ENCODE results near the gene NTN3. TPM values are rescaled to one million over a fixed set of nuclear protein-coding genes. Genes with fewer than 3 reads are reported as not detected.
A peak's percentile ranks its signal among the peaks of the same experiment; 100 is the strongest.

Gene NTN3
- 3.4 TPM for total RNA-seq
- 1 to 10 TPM; 1.7 to 4.0 (median 2.6) TPM for polyA plus RNA-seq (ENCODE audit: insufficient read depth in 1 of 8, insufficient read length in 8 of 8, low replicate concordance in 1 of 8)
- long read RNA-seq, donor 1, result 0 reads
- long read RNA-seq, donor 2, result 0 reads
- long read RNA-seq, donor 3, result 0 reads
- long read RNA-seq, donor 4, result 0 reads
- long read RNA-seq, donor 5, partial matches to known transcripts, result 0 of 1 reads
- long read RNA-seq, donor 5, other reads (novel, unspliced or antisense), result 0 of 1 reads
- long read RNA-seq, donor 6, result 0 reads
- long read RNA-seq, donor 7, result 0 reads
- long read RNA-seq, donor 8, result 0 reads
- long read RNA-seq, donor 9, result 0 reads
- long read RNA-seq, donor 10, partial matches to known transcripts, result 0 of 1 reads
- long read RNA-seq, donor 10, other reads (novel, unspliced or antisense), result 0 of 1 reads
- long read RNA-seq, donor 11, result 0 reads

- Histone ChIP-seq H3K36me3 (ENCODE audit: control insufficient read depth, insufficient read depth, low read length) (no peaks in the 10 kb centered on the region), H3K27ac (ENCODE audit: low read length) (peak within 1 kb of the TSS; percentile 71), H3K9me3 (replicated peaks; ENCODE audit: control insufficient read depth, low read depth, low read length) (no peaks in the 10 kb centered on the region), H3K4me3 (ENCODE audit: low read length) (peak within 1 kb of the TSS; percentile 17), H3K4me1 (ENCODE audit: control insufficient read depth, insufficient read depth, low read length) (peaks cover 63% of the 10 kb centered on the region), H3K27me3 (ENCODE audit: control insufficient read depth, insufficient read depth, low read length) (peaks cover 29% of the 10 kb centered on the region)
- DNase-seq, result peak; percentile 87
- under 1% methylated on average over 52 of the region's 59 CpGs for WGBS (ENCODE audit: insufficient coverage)
These were observed at the start of gene NTN3 for GRCh38 chr16:2471016-2471652. TSS of gene NTN3 (plus strand) at chr16:2471297. CDS start at chr16:2471702, 405 bp downstream.

GRCh38 chr16:2422123-2422867 lies 48.8 kb upstream of the NTN3 start:
- H3K36me3 ChIP-seq (ENCODE audit: control insufficient read depth, insufficient read depth, low read length), result no peaks in the 10 kb centered on the region
- no peaks in the 10 kb centered on the region for H3K4me1 ChIP-seq (ENCODE audit: control insufficient read depth, insufficient read depth, low read length)
- H3K4me3 ChIP-seq (ENCODE audit: low read length), result no peak overlapping the region
- DNase-seq, result no peak
- no peak overlapping the region for H3K27ac ChIP-seq (ENCODE audit: low read length)
- peaks cover 4% of the 10 kb centered on the region for H3K27me3 ChIP-seq (ENCODE audit: control insufficient read depth, insufficient read depth, low read length)
- H3K9me3 ChIP-seq (replicated peaks; ENCODE audit: control insufficient read depth, low read depth, low read length), result no peaks in the 10 kb centered on the region
- WGBS (ENCODE audit: insufficient coverage), result 74% methylated on average over 4 of the region's 7 CpGs

- DNase-seq, result no peak
- peaks cover 4% of the 10 kb centered on the region for H3K27me3 ChIP-seq (ENCODE audit: control insufficient read depth, insufficient read depth, low read length)
- 90% methylated on average over 17 of the region's 25 CpGs for WGBS (ENCODE audit: insufficient coverage)
These were observed 46.8 kb upstream of the NTN3 start for GRCh38 chr16:2424061-2425007.

GRCh38 chr16:2425008-2425518 lies 46.0 kb upstream of the NTN3 start:
- Histone ChIP-seq H3K27ac (ENCODE audit: low read length) (no peak overlapping the region), H3K4me1 (ENCODE audit: control insufficient read depth, insufficient read depth, low read length) (peaks cover 14% of the 10 kb centered on the region), H3K27me3 (ENCODE audit: control insufficient read depth, insufficient read depth, low read length) (peaks cover 4% of the 10 kb centered on the region), H3K36me3 (ENCODE audit: control insufficient read depth, insufficient read depth, low read length) (no peaks in the 10 kb centered on the region), H3K9me3 (replicated peaks; ENCODE audit: control insufficient read depth, low read depth, low read length) (no peaks in the 10 kb centered on the region), H3K4me3 (ENCODE audit: low read length) (no peak overlapping the region)
- no peak for DNase-seq
- WGBS (ENCODE audit: insufficient coverage), result 83% methylated on average over 7 of the region's 9 CpGs

More at GRCh38 chr16:2424061-2425007, 46.8 kb upstream of the NTN3 start:
- no peak overlapping the region for H3K27ac ChIP-seq (ENCODE audit: low read length)
- no peaks in the 10 kb centered on the region for H3K36me3 ChIP-seq (ENCODE audit: control insufficient read depth, insufficient read depth, low read length)
- peaks cover 10% of the 10 kb centered on the region for H3K4me1 ChIP-seq (ENCODE audit: control insufficient read depth, insufficient read depth, low read length)
- no peak overlapping the region for H3K4me3 ChIP-seq (ENCODE audit: low read length)
- H3K9me3 ChIP-seq (replicated peaks; ENCODE audit: control insufficient read depth, low read depth, low read length), result no peaks in the 10 kb centered on the region

GRCh38 chr16:2425825-2426430 lies 45.2 kb upstream of the NTN3 start:
- peaks cover 20% of the 10 kb centered on the region for H3K4me1 ChIP-seq (ENCODE audit: control insufficient read depth, insufficient read depth, low read length)
- 93% methylated on average over 13 of the region's 13 CpGs for WGBS (ENCODE audit: insufficient coverage)
- H3K9me3 ChIP-seq (replicated peaks; ENCODE audit: control insufficient read depth, low read depth, low read length), result no peaks in the 10 kb centered on the region

GRCh38 chr16:2426941-2427361 lies 44.1 kb upstream of the NTN3 start:
- Histone ChIP-seq H3K9me3 (replicated peaks; ENCODE audit: control insufficient read depth, low read depth, low read length) (no peaks in the 10 kb centered on the region), H3K4me1 (ENCODE audit: control insufficient read depth, insufficient read depth, low read length) (peaks cover 21% of the 10 kb centered on the region), H3K36me3 (ENCODE audit: control insufficient read depth, insufficient read depth, low read length) (peaks cover 5% of the 10 kb centered on the region), H3K27ac (ENCODE audit: low read length) (no peak overlapping the region), H3K27me3 (ENCODE audit: control insufficient read depth, insufficient read depth, low read length) (peaks cover 2% of the 10 kb centered on the region), H3K4me3 (ENCODE audit: low read length) (no peak overlapping the region)
- DNase-seq, result no peak
- WGBS (ENCODE audit: insufficient coverage), result 91% methylated on average over 6 of the region's 6 CpGs

More at GRCh38 chr16:2425825-2426430, 45.2 kb upstream of the NTN3 start:
- Histone ChIP-seq H3K27ac (ENCODE audit: low read length) (no peak overlapping the region), H3K27me3 (ENCODE audit: control insufficient read depth, insufficient read depth, low read length) (peaks cover 4% of the 10 kb centered on the region), H3K4me3 (ENCODE audit: low read length) (no peak overlapping the region), H3K36me3 (ENCODE audit: control insufficient read depth, insufficient read depth, low read length) (no peaks in the 10 kb centered on the region)
- DNase-seq, result no peak

- H3K36me3 ChIP-seq (ENCODE audit: control insufficient read depth, insufficient read depth, low read length), result peaks cover 9% of the 10 kb centered on the region
- no peak for DNase-seq
- no peaks in the 10 kb centered on the region for H3K27me3 ChIP-seq (ENCODE audit: control insufficient read depth, insufficient read depth, low read length)
- H3K9me3 ChIP-seq (replicated peaks; ENCODE audit: control insufficient read depth, low read depth, low read length), result no peaks in the 10 kb centered on the region
- no peak overlapping the region for H3K27ac ChIP-seq (ENCODE audit: low read length)
- peaks cover 21% of the 10 kb centered on the region for H3K4me1 ChIP-seq (ENCODE audit: control insufficient read depth, insufficient read depth, low read length)
- H3K4me3 ChIP-seq (ENCODE audit: low read length), result no peak overlapping the region
- 81% methylated on average over 4 of the region's 4 CpGs for WGBS (ENCODE audit: insufficient coverage)
These were observed 43.6 kb upstream of the NTN3 start for GRCh38 chr16:2427526-2427925.

GRCh38 chr16:2428051-2428783 lies 42.9 kb upstream of the NTN3 start:
- Histone ChIP-seq H3K27me3 (ENCODE audit: control insufficient read depth, insufficient read depth, low read length) (no peaks in the 10 kb centered on the region), H3K4me3 (ENCODE audit: low read length) (peak overlapping the region; percentile 80), H3K4me1 (ENCODE audit: control insufficient read depth, insufficient read depth, low read length) (peaks cover 21% of the 10 kb centered on the region), H3K36me3 (ENCODE audit: control insufficient read depth, insufficient read depth, low read length) (peaks cover 16% of the 10 kb centered on the region), H3K9me3 (replicated peaks; ENCODE audit: control insufficient read depth, low read depth, low read length) (no peaks in the 10 kb centered on the region), H3K27ac (ENCODE audit: low read length) (peak overlapping the region; percentile 86)
- peak; percentile 61 for DNase-seq
- WGBS (ENCODE audit: insufficient coverage), result 17% methylated on average over 20 of the region's 28 CpGs
